ENCODE measurements around the gene EEPD1. TPM values are rescaled to one million over a fixed set of nuclear protein-coding genes. Genes with fewer than 3 reads are reported as not detected.

Gene EEPD1
- total RNA-seq, 1 experiment from 2014 or later: 5.0 TPM

- WGBS (ENCODE audit: extremely low coverage, insufficient read length, low lambda C conversion rate): no CpG with 5 or more reads among the region's 5 CpGs
- H3K27ac Mint-ChIP-seq: peak overlapping the region in 1 of 3 experiments; percentile 65; a peak in 1 of 7 replicates
- H2BK120ac ChIP-seq (ENCODE audit: low read depth, low read length, poor library complexity, severe bottlenecking): no peak overlapping the region
These were observed 35.2 kb downstream of the EEPD1 start for GRCh38 chr7:36188266-36188665.

More at GRCh38 chr7:36188266-36188665, 35.2 kb downstream of the EEPD1 start:
- Histone ChIP-seq H3K27ac (ENCODE audit: insufficient read length, low read depth, low read length) (no peak overlapping the region), H3K27me3 (ENCODE audit: insufficient read depth, low read length) (no peaks in the 10 kb centered on the region), H3K23me2 (ENCODE audit: insufficient read length, low read depth, low read length, poor library complexity, severe bottlenecking) (no peaks in the 10 kb centered on the region), H4K91ac (ENCODE audit: insufficient read length, low read depth, low read length) (no peak overlapping the region), H4K5ac (ENCODE audit: insufficient read length, low read depth, low read length) (no peak overlapping the region), H3K23ac (ENCODE audit: insufficient read length, low read depth, low read length) (no peak overlapping the region), H3K18ac (ENCODE audit: insufficient read length, low read depth, low read length) (no peak overlapping the region), H3T11ph (ENCODE audit: low read length) (no peak overlapping the region), H3K4me2 (ENCODE audit: insufficient read depth, insufficient read length, low read length) (no peak overlapping the region), H3K9ac (ENCODE audit: extremely low read depth, insufficient read length, low read length) (no peak overlapping the region), H3K4ac (ENCODE audit: low read depth, low read length) (no peak overlapping the region), H3K9me3 (ENCODE audit: control insufficient read depth, low read depth, low read length) (no peaks in the 10 kb centered on the region), H2AFZ (ENCODE audit: low read length) (no peak overlapping the region), H3K79me2 (ENCODE audit: insufficient read depth, low read length) (no peaks in the 10 kb centered on the region), H2BK15ac (ENCODE audit: low read depth, low read length) (no peak overlapping the region), H3K56ac (ENCODE audit: insufficient read length, low read depth, low read length) (no peak overlapping the region), H2BK12ac (ENCODE audit: insufficient read length, low read depth, low read length) (no peak overlapping the region), H2AK5ac (ENCODE audit: insufficient read length, low read length) (no peak overlapping the region), H2BK5ac (ENCODE audit: insufficient read length, low read length) (no peak overlapping the region), H3K79me1 (ENCODE audit: insufficient read depth, low read depth, low read length, poor library complexity, severe bottlenecking) (no peaks in the 10 kb centered on the region), H3K14ac (ENCODE audit: insufficient read depth, low read length) (no peak overlapping the region), H3K4me1 (ENCODE audit: insufficient read depth, low read length) (no peaks in the 10 kb centered on the region), H4K8ac (replicated peaks; ENCODE audit: insufficient read length, low read depth, low read length) (no peak overlapping the region), H4K20me1 (ENCODE audit: control insufficient read depth, insufficient read depth, insufficient read length) (no peaks in the 10 kb centered on the region), H2BK20ac (ENCODE audit: low read depth, low read length, poor library complexity, severe bottlenecking) (no peak overlapping the region)
- Mint-ChIP-seq H3K4me3 (no peak overlapping the region), H3K9me3 (no peaks in the 10 kb centered on the region; a peak in 1 of 5 replicates), H3K36me3 (ENCODE audit: insufficient read depth in 1 of 3, low read depth in 3 of 3) (no peaks in the 10 kb centered on the region), H3K27me3 (ENCODE audit: low read depth) (peaks cover 2% of the 10 kb centered on the region; the same call in 1 of the 2 replicates), H3K4me1 (no peaks in the 10 kb centered on the region)
- TF ChIP-seq CTCF (conservative IDR thresholded peaks at IDR 0.05): no peak
- DNase-seq: no peak

All from H9 (cell line).